GM19452 (cell line): Measurements from ENCODE around the gene RALA.
"Not testable (repeated sequence)": the region's sequence is repeated elsewhere in the genome, so short reads cannot be mapped to it uniquely, and the experiment has no call there.

Experiments
- ATAC-seq: cut with Tn5 transposase; IDR thresholded peaks from one replicate; pipeline ENCODE4 v1.9.1; 2021; ENCODE audit not compliant: unreplicated experiment

The RALA gene

DNA sequence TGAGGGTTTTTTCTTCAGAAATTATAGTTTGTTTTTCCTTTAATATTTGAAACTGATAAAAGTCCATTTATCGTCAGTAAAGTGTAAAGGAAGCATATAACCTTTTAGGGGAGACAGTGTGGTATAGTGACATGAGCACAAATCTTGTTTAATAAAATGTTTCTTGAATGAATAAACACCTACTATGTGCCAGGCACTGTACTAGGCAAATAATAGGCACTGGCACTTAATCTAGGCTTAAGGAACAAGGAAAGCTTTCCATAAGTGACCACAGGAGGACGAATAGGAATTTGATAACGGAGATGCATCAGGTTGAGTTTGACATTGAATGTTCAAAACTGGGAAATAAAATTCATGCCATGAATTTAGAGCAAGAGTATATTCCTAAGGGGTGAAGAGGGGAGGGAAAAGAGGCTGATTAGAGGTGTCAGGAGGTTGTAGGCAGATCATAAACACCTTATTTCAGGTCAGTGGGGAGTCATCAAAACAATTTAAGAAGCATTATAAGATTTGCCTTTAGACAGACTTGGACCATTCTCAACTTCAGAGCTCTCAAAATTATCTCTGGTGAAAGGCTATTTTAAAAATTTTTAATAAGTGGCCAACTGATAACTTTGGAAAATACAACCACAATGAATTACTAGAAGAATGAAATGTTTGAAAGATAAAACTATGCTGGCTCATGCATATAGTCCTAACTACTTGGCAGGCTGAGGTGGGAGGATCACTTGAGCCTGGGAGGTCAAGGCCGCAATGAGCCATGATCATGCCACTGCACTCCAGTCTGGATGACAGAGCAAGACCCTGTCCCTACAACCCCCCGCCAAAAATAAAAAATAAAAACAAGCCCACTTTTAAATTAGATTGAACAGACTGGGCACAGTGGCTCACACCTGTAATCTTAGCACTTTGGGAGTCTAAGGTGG, 22.4 kb downstream of the RALA start:
- ATAC-seq: no peak

DNA sequence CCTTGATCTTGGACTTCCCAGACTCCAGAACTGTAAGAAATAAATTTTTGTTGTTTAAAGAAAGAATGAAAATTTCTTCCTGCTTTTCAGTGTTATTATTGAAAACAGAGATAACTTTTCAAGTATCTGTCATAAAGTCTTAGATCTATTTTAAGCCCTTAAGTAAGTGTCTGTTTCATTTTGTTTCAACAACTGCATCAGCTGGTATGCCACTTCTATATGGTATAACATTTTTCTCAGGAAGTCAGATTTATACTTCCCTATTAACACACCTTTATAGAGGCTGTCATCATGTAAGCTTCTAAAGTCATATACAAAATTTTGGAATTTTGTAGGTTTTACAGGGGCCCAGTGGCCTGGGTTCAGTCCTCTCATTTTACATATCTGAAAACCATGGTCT, 24.4 kb downstream of the RALA start:
- no peak for ATAC-seq

DNA sequence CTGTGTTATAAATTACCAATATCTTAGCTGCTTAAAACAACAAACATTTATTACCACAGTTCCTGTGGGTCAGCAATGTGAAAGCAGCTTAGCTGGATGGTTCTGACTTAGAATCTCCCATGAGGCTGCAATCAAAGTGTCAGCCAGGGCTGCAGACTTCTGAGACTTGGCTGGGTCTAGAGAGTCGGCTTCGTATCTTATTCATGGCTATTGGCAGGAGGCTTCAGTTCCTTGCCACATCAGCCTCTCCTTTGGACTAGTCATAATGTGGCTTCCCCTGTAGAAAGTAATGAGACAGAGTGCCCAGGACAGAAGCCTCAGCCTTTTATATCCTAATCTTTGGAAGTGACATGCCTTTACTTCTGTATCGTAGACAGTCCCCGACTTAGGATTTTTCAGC, 27.3 kb downstream of the RALA start:
- no peak for ATAC-seq

DNA sequence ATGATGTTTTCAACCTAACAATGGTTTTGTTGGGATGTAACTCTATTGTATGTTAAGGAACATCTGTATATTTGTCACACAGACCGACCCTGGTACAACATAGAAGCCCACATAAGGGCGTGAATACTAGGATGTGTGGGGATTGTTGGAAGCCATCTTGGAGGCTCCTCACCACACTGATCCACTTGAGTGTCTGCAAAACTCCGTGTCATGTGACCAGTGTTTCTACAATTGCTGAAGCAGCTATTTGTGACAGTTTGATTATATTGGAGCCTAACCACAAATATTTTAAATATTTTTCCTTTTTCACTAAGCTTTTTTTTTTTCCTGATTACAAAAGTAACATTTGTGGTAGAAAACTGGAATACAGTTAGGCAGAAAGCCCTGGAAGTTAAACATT, 27.9 kb downstream of the RALA start:
- ATAC-seq: no peak

DNA sequence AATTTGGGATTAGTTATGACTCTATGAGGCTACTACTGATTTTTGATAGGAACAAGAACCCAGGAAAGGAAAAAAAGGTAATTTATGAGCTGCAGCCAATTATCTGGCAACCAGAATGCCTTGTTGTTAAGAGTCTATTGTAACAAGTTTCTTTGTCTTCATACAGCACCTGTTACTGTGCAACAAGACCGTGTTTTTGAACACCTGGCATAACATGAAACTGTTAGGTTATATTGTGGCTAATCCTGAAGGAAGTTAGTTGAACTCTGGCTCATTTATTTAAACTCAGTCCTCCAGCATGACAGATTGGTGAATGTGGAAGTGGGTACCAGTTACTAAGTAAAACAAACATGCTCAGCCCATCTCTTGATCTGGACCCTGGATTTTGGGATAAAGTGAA, 33.0 kb downstream of the RALA start:
- no peak for ATAC-seq

DNA sequence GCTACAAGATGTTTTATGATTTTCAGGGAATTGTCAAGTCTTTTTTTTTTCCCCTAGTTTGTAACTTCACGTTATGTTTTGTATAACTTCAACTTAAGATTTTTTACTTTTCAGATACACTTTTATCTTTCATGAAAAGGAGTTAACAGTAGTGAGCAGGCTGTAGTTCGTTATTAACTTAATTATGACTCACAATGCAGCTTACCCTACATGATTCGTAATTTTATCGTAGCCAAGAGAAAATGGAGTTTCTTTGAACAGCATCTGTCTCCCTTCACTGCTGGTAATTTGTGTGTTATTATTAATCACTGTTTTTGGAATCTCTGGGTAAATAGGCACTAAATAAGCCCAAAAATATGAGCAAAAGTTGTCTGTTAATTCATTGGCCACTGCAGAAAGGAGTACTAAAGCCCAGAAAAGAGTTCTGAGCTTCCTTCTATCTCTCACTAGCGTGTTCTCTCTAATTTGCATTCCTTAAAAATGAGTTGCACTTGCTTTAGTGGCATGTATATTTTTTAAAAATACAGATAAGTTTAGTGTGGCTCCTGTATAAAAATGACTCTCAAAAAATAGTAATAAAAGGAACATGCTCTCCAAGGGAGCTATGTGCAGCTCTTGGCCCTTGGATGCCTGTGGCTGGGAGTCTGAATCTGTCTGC, 36.1 kb downstream of the RALA start:
- no peak for ATAC-seq

DNA sequence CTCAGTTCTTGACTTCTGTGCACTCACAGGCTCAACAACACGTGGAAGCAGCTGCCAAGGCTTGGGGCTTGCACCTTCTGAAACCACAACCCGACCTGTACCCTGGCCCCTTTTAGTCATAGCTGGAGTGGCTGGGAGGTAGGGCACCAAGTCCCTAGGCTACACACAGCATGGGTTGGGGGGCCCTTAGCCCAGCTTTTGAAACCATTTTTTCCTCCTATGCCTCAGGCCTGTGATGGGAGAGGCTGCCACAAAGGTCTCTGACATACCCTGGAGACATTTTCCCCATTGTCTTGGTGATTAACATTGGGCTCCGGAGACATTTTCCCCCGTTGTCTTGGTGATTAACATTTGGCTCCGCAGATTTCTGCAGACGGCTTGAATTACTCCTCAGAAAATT, 38.6 kb downstream of the RALA start:
- no peak for ATAC-seq

DNA sequence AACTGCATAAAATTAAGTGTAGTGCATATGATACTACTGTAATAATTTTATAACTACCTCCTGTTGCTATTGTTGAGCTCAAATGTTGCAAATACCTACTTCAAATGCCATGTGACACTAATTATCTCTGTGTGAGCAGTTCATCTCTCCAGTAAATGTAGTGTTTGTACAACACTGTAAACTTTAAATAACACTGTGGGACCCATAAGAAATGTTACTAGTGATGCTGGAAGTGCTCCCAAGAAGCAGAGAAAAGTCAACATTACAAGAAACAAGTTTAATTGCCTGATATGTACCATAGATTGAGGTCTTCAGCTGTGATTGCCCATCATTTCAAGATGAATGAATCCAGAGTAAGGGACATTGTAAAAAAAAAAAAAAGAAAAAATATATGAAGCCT, 39.9 kb downstream of the RALA start:
- ATAC-seq: no peak

DNA sequence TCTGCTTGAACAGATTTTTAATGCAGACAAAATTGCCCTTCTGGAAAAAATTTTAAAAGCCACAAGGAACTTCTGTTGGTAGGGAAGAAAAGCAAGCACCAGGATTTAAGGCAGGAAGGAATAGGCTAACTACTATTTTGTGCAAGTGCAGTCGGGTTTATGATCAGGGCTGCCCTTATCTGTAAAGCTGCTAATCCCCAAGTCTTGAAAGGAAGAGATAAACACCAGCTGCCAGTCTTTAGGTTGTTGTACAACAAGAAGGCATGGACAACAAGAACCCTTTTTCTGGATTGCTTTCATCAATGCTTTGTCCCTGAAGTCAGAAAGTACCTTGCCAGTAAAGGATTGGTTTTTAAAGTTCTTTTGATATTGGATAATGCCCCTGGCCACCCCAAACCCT, 40.7 kb downstream of the RALA start:
- ATAC-seq: no peak

DNA sequence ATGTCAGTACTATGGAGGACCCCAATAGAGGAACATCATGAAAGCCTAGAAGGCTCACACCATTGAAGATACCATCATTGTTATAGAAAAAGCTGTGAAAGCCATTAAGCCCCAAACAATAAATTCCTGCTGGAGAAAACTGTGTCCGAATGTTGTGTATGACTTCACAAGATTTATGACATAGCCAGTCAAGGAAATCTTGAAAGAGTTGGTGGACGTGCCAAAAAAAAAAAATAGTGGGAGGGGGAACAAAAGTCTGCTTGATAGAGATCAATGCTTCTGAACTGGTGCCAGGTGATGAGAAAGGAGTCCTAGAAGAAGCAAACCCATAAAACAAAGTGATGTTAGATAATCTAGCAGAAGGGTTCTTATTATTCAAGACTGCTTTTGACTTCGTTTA, 41.2 kb downstream of the RALA start:
- no peak for ATAC-seq

DNA sequence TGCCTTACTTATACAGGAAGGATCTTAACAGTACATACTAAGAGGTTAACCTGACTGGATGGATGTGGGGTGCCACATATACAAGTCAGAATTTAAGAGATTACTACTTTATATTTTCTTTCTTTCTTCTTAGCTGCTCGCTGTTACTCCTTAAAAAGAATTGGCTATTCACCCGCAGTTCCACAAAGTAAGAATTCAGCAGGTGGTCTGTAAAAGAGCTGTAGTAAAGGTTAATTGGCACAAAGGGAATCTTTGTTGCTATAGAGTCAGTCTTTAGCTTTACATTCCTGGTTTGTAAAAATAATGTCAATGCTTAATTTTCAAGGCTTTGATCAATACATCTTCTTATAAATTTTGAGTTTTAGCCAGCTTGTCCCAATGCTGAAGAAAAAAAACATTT, 43.2 kb downstream of the RALA start:
- no peak for ATAC-seq

DNA sequence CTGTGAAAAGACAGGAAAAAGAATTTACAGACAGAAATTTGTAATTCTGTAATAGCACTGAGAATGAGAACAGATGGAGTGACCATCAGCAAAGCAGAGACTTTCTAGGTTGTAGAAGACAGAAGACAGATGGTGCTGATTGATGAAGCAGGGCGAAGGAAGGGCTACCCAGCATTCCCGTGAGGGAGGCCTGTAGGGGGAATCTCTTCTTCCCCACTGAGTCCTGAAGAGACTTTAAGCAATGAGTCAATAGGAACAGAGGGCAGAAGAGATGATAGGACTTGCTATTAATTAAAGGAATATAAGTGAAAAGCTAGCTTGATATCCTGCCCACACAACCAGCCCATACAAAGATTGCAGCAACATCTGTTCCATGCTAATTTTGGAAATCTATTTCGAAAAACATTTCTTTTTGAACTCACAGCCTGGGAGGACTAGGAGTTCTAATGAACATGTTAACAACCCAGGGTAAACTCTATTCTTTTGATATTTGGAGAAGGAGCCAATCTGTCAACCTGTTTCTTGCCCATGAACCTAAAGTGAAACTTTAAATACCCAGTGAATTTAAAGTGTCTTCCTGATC, 44.1 kb downstream of the RALA start:
- no peak for ATAC-seq

DNA sequence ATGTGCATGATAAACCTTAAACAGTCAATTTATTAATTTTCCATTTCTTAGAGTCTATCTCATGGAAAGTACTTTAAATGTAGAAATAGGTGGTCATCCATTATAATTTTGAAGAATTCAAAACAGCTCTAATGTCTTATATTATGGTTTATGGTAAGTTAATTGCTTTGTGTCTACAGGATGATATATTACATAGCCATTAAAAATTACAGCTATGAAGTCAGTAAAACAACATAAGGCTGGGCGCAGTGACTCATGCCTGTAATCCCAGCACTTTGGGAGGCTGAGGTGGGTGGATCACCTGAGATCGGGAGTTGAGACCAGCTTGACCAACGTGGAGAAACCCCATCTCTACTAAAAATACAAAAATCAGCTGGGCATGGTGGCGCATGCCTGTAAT, 44.9 kb downstream of the RALA start:
- not testable (repeated sequence) for ATAC-seq

DNA sequence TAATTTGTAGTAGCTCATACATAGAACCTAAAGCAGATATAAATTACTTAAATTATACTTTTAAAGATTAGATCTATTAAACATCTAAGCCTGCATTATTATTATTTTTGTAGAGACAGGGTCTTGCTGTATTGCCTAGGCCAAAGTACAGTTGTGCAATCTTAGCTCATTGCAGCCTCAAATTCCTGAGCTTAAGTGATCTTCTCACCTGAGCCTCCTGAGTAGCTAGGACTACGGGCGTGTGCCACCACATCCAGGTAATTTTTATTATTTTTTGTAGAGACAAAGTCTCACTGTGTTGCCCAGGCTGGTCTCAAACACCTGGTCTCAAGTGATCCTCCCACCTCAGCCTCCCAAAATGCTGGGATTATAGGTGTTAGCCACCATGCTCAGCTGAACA, 46.7 kb downstream of the RALA start:
- ATAC-seq: no peak

DNA sequence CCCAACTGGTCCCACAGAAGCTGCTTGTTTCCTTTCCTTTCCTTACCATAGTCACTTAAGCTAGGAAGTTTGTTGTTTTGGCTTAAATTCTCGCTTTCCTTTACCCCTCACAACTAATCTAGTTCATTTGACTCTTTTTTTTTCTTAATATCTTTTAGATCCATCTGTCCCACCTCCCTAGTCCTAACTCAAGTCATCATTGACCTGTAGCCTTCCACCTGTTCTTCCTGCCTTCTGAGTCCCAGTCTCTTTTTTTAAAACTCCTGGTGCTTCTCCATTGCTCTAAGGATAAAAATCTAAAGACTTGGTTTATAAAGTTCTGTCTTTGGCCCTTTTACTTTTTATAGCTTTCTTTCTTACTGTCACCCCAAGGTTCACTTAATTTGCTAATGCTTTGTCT, 47.6 kb downstream of the RALA start:
- ATAC-seq: no peak

DNA sequence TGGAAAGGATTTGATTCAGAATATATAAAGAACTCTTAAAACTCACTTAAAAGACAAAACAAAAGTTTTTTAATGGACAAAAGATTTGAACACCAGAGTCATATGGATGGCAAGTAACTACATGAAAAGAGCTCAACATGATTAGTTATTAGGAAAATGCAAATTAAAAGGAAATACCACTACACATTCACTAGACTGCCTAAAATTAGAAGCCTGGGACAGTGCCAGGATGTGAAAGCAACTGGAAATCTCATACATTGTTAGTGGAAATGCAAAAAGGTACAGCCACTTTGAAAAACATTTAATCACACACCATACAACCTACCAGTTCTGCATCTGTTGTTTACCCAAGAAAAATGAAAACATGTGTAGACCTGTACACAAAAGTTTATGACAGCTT, 48.8 kb downstream of the RALA start:
- no peak for ATAC-seq

DNA sequence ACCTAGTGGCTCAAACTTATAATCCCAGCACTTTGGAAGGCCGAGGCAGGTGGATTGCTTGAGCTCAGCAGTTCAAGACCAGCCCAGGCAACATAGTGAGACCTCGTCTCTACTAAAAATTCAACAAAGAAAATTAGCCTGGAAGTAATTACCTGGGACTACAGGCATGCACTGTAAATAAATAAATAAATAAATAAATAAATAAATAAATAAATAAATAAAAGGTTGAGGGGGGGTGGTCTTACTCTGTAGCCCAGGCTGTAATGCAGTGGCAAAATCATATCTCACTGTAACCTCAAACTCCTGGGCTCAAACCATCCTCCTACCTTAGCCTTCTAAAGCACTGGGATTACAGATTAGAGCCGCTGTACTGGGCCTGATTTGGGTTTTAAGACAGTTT, 50.5 kb downstream of the RALA start:
- ATAC-seq: no peak

DNA sequence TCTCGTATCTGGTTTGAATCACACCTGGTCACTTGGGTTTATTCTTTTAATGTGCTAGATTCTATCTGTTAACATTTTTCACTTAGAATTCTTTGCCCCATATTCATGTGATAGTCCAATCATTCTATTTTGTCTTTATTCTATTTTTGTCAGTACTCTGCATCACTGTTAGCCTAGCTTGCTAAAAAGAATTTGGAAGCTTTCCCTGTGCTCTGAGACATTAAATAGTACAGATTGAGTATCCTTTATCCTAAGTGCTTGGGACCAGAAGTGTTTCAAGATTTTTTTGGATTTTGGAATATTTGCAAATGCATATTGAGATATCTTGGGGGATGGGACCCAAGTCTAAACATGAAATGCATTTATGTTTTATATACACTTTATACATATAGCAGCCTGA, 51.0 kb downstream of the RALA start:
- no peak for ATAC-seq

DNA sequence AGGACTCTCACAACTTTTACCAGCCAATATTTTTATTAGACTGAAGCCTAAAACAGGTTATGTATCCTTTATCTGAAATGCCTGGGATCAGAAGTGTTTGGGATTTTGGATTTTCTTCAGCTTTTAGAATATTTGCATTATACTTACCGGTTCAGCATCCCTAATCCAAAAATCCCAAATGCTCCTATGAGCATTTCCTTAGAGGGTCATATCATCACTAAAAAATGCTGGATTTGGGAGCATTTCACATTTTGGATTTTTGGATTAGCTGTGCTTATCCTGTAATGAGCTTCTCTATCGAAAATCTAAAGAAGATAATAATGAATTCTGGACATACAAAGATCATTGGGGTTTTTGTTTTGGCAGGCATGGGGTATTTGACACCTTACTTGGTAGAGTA, 53.0 kb downstream of the RALA start:
- no peak for ATAC-seq

DNA sequence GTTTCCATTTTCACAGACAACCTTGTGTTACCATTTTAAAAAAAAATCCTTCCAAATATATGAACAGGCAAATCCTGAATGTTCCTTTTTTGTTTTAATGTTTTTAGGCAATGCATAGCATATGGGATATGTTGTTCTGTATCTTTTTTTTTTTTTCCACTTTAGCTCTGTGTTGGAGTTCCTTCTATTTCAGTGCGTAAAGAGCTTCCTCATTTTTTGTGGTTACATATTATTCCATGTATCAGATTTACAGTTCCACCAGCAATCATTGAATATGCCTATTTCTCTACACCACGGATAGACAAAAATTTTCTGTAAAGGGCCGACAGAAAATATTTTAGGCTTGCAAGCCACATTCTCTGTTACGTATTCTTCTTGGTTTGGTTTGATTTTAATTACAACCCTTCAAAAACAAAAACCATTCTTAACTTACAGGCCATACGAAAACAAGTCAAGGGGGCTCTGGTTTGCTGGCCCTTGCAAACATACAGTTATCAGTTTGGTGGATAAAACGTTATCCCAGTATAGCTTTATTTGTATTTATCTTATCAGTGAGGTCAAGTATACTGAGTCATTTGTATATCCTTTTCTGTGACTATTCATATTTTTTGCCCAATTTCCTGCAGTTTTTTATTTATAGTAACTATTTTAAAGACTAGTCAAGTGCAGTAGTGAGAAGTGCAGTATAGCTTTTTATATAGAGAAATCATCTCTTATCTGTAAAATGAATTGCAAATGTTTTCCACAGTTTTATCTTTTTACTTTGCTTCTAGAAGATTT, 55.7 kb downstream of the RALA start:
- ATAC-seq: no peak

DNA sequence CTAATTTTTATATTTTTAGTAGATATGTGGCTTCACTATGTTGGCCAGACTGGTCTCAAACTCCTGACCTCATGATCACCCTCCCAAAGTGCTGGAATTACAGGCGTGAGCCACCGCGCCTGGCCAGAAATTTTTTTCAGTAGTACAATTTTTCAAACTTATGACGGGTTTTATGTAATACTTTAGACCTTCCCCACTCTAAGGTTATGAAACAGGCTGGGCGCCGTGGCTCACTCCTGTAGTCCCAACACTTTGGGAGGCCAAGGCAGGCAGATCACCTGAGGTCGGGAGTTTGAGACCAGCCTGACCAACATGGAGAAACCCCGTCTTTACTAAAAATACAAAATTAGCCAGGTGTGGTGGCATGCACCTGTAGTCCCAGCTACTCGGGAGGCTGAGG, 56.5 kb downstream of the RALA start:
- ATAC-seq: not testable (repeated sequence)
